22Rv1 (cell line): ENCODE results near the gene TACSTD2.

Experiments used
- CTCF ChIP-seq: fragments of 450-650 bp; IDR thresholded peaks from 2 replicates; pipeline ENCODE4 v1.5.1; 2017; ENCODE audit warnings: mild to moderate bottlenecking
- ZFX ChIP-seq: fragments of 450-650 bp; IDR thresholded peaks from 2 replicates; pipeline ENCODE4 v1.6.1; 2017; ENCODE audit warnings: antibody characterized with exemption, borderline replicate concordance

DNA sequence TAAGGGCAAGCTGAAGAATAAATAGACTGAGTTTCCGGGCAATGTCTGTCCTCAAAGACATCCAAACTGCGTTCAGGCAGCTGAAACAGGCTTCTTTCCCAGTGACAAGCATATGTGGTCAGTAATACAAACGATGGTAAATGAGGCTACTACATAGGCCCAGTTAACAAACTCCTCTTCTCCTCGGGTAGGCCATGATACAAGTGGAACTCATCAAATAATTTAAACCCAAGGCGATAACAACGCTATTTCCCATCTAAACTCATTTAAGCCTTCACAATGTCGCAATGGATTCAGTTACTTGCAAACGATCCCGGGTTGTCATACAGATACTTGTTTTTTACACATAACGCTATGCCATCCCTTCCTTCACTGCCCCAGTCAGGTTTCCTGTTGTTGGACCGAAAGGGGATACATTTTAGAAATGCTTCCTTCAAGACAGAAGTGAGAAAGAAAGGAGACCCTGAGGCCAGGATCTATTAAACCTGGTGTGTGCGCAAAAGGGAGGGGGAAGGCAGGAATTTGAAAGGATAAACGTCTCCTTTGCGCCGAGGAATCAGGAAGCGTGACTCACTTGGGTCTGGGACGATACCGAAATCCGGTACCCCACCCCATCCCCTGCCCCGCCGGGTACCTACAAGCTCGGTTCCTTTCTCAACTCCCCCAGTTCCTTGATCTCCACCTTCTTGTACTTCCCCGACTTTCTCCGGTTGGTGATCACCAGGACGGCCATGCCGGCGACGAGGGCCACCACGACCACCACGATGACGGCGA lies 1.3 kb downstream of the TACSTD2 start:
- no peak for TF ChIP-seq CTCF
- no peak for TF ChIP-seq ZFX
